ENCODE measurements around the gene PHPT1. TPM values are rescaled to one million over a fixed set of nuclear protein-coding genes. Genes with fewer than 3 reads are reported as not detected.

Gene PHPT1
- total RNA-seq, 2 donors from 2014 or later = 140 to 154 TPM

GRCh38 chr9:136854113-136854841, 5.1 kb downstream of the PHPT1 start:
- Histone ChIP-seq H3K4me1 (peaks cover 0 to 30% of the 10 kb centered on the region in 2 donors), H3K9me3 (no peaks in the 10 kb centered on the region), H3K36me3 (peaks cover 18% of the 10 kb centered on the region), H3K27ac (no peak overlapping the region), H3K4me3 (no peak overlapping the region), H3K27me3 (no peaks in the 10 kb centered on the region)
- no peak for TF ChIP-seq CTCF (IDR thresholded peaks at IDR 0.05)
- no peak for DNase-seq (ENCODE audit: low spot score)

DNA sequence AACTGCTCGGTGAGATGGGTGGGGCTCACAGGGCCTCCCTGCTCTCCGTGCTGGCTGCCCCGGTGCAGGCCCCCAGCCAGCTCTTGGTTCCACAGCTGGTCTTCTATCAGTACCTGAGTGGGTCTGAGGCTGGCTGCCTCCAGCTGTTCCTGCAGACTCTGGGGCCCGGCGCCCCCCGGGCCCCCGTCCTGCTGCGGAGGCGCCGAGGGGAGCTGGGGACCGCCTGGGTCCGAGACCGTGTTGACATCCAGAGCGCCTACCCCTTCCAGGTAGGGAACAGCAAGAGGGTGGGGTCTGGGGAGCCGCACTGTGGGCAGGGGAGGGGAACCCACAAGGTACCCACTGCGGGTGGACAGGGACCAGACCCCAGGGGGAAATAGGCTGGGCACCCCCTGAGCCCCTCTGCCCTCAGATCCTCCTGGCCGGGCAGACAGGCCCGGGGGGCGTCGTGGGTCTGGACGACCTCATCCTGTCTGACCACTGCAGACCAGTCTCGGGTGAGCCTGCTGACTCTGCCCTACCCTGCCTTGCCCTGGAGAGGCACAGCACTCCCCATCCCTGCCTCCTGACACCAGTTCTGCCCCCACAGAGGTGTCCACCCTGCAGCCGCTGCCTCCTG, 5.7 kb downstream of the PHPT1 start:
- Histone ChIP-seq H3K4me1 (peaks cover 0 to 30% of the 10 kb centered on the region in 2 donors), H3K36me3 (peaks cover 18% of the 10 kb centered on the region), H3K27me3 (no peaks in the 10 kb centered on the region), H3K27ac (no peak overlapping the region), H3K9me3 (no peaks in the 10 kb centered on the region), H3K4me3 (no peak overlapping the region)
- no peak for TF ChIP-seq CTCF (IDR thresholded peaks at IDR 0.05)
- no peak for DNase-seq (ENCODE audit: low spot score)

DNA sequence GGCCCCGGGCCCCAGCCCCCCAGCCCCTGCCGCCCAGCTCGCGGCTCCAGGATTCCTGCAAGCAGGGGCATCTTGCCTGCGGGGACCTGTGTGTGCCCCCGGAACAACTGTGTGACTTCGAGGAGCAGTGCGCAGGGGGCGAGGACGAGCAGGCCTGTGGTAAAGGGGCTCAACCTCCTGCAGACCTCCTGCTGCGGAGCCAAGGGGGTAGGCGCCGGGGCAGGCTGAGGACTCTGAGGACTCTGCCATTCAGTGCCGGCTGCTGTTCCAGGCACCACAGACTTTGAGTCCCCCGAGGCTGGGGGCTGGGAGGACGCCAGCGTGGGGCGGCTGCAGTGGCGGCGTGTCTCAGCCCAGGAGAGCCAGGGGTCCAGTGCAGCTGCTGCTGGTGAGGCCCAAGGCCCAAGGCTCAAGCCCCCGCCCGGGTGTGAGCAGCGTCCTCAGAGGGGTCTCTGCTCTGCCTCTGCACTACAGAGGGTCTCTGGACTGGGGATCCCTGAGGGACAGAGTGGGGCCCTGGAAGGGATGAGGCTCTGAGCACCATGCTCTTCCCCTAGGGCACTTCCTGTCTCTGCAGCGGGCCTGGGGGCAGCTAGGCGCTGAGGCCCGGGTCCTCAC, 6.4 kb downstream of the PHPT1 start:
- H3K4me3 ChIP-seq = no peak overlapping the region
- no peak overlapping the region for H3K27ac ChIP-seq
- no peaks in the 10 kb centered on the region for H3K27me3 ChIP-seq
- TF ChIP-seq CTCF (IDR thresholded peaks at IDR 0.05) = no peak
- H3K36me3 ChIP-seq = peaks cover 14% of the 10 kb centered on the region
- H3K4me1 ChIP-seq = peaks cover 0 to 24% of the 10 kb centered on the region in 2 donors
- DNase-seq (ENCODE audit: low spot score) = no peak
- H3K9me3 ChIP-seq = no peaks in the 10 kb centered on the region

DNA sequence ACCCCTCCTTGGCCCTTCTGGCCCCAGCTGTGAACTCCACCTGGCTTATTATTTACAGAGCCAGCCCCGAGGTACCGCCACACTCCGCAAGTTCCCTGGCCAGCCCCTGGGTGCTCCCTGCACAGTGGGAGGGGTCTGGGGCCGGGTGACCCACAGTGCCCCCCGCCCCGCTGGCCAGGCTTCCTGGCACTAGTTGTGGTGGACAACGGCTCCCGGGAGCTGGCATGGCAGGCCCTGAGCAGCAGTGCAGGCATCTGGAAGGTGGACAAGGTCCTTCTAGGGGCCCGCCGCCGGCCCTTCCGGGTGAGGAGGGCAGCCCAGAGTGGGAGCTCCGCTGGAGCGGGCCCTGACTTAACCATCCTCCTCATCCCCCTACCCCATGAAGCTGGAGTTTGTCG, 6.9 kb downstream of the PHPT1 start:
- Histone ChIP-seq H3K36me3 (peaks cover 14% of the 10 kb centered on the region), H3K27me3 (no peaks in the 10 kb centered on the region), H3K27ac (no peak overlapping the region), H3K9me3 (no peaks in the 10 kb centered on the region), H3K4me1 (peaks cover 0 to 18% of the 10 kb centered on the region in 2 donors), H3K4me3 (no peak overlapping the region)
- no peak for TF ChIP-seq CTCF (IDR thresholded peaks at IDR 0.05)
- no peak for DNase-seq (ENCODE audit: low spot score)

GRCh38 chr9:136856541-136857141, 7.4 kb downstream of the PHPT1 start:
- TF ChIP-seq CTCF (IDR thresholded peaks at IDR 0.05) = no peak
- H3K27ac ChIP-seq = no peak overlapping the region
- H3K9me3 ChIP-seq = no peaks in the 10 kb centered on the region
- no peak overlapping the region for H3K4me3 ChIP-seq
- H3K27me3 ChIP-seq = no peaks in the 10 kb centered on the region
- no peak for DNase-seq (ENCODE audit: low spot score)
- peaks cover 0 to 16% of the 10 kb centered on the region in 2 donors for H3K4me1 ChIP-seq
- peaks cover 14% of the 10 kb centered on the region for H3K36me3 ChIP-seq

Measured in right atrium auricular region (tissue), 2 donors.